Measurements from ENCODE around the gene SHLD1. TPM values are rescaled to one million over a fixed set of nuclear protein-coding genes. Genes with fewer than 3 reads are reported as not detected.

SHLD1 gene
- total RNA-seq, 4 donors from 2014 or later = 1.2 to 4.0 (median 3.2) TPM

GRCh38 chr20:5864873-5865587 is 114.8 kb downstream of the SHLD1 start:
- TF ChIP-seq, protein P1, sequence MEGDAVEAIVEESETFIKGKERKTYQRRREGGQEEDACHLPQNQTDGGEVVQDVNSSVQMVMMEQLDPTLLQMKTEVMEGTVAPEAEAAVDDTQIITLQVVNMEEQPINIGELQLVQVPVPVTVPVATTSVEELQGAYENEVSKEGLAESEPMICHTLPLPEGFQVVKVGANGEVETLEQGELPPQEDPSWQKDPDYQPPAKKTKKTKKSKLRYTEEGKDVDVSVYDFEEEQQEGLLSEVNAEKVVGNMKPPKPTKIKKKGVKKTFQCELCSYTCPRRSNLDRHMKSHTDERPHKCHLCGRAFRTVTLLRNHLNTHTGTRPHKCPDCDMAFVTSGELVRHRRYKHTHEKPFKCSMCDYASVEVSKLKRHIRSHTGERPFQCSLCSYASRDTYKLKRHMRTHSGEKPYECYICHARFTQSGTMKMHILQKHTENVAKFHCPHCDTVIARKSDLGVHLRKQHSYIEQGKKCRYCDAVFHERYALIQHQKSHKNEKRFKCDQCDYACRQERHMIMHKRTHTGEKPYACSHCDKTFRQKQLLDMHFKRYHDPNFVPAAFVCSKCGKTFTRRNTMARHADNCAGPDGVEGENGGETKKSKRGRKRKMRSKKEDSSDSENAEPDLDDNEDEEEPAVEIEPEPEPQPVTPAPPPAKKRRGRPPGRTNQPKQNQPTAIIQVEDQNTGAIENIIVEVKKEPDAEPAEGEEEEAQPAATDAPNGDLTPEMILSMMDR (IDR thresholded peaks at IDR 0.05) = no peak
- ATAC-seq (ENCODE audit: low FRiP score) (peak; percentile 30), DNase-seq (ENCODE audit: low spot score) (no peak)

DNA sequence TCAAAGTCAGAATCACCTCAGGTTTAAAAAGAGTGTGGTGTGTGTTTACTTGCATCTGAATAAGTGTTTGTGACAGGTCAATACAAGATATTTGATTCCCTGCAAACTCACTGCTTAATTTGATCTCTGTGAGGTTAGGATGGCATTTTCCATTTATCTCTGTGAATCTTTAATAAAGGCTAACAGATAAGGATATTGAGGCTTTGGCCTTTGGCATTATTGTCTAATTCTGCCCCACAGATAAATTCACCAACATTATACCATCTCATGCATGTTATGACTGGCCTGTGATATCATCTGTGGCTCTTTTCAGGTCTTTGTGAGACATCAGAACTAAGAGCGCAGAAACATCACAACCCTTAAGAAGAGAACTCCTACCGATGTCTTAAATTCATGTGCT is 115.4 kb downstream of the SHLD1 start:
- ATAC-seq (ENCODE audit: low FRiP score) (no peak), DNase-seq (ENCODE audit: low spot score) (no peak)
- TF ChIP-seq, protein P1 (IDR thresholded peaks at IDR 0.05) = no peak

- TF ChIP-seq, protein P1 (IDR thresholded peaks at IDR 0.05) = no peak
Observed at GRCh38 chr20:5870568-5870981, 120.4 kb downstream of the SHLD1 start.

DNA sequence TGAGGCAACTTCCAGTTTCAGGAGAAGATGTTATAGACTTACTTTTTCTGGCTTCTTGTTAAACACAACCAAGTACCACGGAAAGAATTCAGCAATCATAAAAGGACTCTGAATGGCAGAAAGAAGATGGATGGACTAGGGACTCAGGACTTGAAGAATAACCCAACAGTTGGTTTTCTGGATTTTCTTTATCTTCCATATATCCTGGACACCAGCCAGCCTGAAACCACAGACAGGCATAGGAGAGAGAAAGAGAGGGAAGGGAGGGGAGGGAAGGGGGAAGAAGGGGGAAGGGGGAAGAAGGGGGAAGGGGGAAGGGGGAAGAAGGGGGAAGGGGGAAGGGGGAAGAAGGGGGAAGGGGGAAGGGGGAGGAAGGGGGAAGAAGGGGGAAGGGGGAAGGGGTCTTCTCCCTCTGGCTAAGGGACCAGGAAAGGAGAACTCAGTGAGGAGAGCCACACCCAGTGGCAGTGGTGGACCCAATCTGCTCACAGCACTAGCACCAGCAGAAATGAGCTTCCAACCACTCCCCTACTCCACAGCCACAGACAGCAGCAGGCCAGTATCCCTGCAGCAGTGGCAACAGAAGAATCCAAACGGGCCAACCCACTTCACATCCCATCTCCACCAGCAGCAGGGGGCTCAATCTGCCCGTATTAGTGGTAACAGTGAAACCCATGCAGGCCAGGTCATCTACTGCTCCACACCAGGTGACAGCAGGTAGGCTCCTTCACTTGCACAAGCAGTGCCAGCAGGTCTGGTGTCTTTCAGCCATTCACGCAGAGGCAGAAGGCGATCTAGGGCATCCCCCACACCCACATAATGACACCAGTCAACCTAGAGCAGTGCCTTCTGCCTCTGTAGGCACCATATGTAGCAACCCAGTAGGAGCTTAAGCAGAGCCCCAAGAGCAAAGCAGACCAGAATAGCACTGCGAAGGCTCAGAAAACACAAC is 121.5 kb downstream of the SHLD1 start:
- ATAC-seq (ENCODE audit: low FRiP score) (no peak), DNase-seq (ENCODE audit: low spot score) (no peak)
- TF ChIP-seq, protein P1 (IDR thresholded peaks at IDR 0.05) = no peak

More at GRCh38 chr20:5870568-5870981, 120.4 kb downstream of the SHLD1 start:
- ATAC-seq (ENCODE audit: low FRiP score) (no peak), DNase-seq (ENCODE audit: low spot score) (no peak)

- TF ChIP-seq, protein P1 (IDR thresholded peaks at IDR 0.05) = no peak
- no peak for DNase-seq (ENCODE audit: low spot score)
- no peak for ATAC-seq (ENCODE audit: low FRiP score)
Observed at GRCh38 chr20:5877128-5877527, 126.9 kb downstream of the SHLD1 start.

- TF ChIP-seq, protein P1 (IDR thresholded peaks at IDR 0.05) = no peak
- no peak for DNase-seq (ENCODE audit: low spot score)
- ATAC-seq (ENCODE audit: low FRiP score) = no peak
Observed at GRCh38 chr20:5880326-5880725, 130.1 kb downstream of the SHLD1 start.
